GOT3 (cell line): Measurements from ENCODE around the gene DUSP6.

Source experiments
- DNase-seq: peaks from one replicate; lab custom pipeline; 2025; ENCODE audit warnings: mixed read lengths; lab: John Stamatoyannopoulos, UW

DUSP6 gene

DNA sequence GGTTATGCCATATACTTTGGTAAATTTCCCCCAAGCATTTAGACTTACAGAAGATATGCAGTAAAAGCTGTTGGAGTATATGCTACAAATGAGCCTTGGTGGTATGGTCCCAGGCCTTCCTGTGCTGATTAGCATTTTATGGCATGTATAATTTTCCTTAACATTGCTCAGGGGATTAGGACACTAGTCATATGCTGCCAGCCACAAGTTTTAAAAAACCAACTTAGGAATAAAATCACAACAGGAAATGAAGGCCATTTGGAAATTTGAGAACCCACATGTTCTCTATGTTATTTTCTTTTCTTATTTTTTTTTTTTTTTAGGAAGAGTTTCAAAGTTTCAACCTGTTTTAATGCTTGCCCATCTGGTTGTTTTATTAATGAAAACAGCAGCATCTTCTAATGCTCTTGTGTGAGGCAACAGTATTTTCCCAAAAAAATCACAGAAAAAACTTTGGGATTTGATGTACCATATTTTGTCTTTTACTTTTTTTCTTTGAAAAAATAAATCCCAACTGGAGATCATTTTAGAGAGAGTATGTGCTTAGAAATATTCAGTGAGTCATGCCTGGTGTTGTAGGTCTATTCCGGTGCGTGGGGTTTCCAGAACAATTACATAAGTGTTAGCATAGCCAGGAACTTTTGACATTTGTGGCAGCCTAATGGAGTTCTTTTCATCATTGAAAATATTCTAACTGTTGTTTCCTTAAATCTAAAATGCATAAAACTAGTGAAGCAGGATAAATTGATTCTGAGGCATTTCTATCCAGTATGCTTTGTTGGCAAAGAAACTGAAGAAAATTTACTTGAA, 21.7 kb upstream of the DUSP6 start:
- no peak for DNase-seq

DNA sequence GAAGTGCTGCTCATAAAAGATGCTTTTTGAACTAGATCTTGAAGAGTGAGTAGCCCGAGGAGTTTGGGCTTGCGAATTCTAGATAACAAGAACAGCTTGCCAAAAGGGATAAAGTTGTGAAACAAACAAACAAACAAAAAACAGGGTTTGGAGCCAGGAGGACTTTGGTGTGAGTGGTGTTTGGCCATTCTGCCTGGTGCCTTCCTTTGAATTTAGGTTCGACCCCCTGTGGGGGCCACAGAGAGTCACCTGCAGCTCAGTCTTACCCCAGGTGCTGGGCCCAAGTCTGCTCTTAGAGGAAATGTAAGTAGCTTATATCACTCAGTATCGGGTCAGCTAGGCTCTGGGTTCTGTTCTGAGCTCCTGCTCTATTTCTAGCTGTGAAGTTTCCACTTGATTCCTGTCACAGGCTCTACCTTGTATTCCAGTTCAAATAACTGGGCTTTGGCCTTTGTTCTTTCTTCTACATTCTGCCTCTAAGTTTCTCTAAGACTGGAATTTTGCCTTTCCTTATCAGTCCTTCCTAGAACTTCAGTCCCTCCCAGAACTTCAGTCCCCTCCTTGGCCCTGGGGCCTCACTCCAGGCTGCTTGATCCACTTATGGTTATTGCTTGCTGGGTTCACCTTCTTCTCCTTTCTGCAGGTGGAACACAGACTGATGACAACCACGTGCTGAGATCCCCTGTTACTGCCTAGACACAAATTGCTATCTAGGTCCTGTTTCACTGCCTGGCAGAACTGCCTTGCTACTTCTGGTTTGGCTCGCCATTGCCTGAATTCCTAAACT, 20.5 kb upstream of the DUSP6 start:
- no peak for DNase-seq

DNA sequence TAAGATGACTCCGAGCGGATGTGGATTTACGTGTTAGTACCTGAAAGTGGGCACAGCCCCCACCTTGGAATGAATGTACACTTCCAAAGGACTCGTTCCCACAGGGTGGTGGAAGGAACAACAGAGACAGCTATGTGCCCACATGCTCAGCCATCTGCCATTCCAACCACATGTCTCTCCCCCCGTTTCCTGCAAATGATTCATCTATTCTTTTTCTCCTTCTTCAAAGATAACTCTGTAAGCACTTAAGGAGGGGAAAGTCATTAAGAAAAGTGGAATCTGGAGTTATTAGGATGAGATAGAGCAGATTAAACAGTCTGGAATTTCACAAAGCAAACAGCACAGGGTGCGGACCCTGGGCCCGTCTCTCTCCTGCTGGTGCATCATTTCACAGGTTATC, 18.5 kb upstream of the DUSP6 start:
- DNase-seq = no peak

GRCh38 chr12:89370421-89370831, 18.1 kb upstream of the DUSP6 start:
- DNase-seq = no peak

- DNase-seq = no peak
Measured at GRCh38 chr12:89369166-89369565, 16.9 kb upstream of the DUSP6 start.

GRCh38 chr12:89368391-89368790, 16.1 kb upstream of the DUSP6 start:
- DNase-seq = no peak

DNA sequence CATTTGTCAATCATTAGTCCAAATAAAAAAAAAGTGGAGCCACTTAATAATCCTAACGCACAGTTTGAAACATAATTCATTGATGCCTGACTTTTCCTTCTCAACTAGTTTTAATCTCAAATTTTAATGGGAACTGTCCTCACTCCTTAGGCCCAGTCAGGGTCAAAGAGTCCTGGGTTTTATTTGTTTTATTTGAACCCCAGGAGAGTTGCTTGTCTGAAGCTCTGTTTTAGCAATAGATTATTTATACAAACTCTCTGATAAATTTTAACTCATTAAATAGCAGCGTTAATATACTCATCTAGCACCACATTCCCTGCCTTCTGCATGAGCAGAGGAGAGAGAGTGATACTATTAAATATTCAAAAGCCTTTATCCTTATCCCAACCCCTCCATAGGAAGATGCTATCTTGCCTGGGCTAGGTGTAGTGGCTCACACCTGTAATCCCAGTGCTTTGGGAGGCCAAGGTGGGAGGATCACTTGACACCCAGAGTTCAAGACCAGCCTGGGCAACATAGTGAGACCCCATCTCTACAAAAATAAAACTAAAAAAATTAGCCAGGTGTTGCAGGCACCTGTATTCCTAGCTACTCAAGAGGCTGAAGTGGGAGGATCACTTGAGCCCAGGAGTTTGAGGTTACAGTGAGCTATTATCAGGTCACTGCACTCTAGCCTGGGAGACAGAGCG, 14.5 kb upstream of the DUSP6 start:
- no peak for DNase-seq

GRCh38 chr12:89364631-89365030, 12.3 kb upstream of the DUSP6 start:
- DNase-seq = no peak

- no peak for DNase-seq
Measured at GRCh38 chr12:89364058-89364457, 11.8 kb upstream of the DUSP6 start.

DNA sequence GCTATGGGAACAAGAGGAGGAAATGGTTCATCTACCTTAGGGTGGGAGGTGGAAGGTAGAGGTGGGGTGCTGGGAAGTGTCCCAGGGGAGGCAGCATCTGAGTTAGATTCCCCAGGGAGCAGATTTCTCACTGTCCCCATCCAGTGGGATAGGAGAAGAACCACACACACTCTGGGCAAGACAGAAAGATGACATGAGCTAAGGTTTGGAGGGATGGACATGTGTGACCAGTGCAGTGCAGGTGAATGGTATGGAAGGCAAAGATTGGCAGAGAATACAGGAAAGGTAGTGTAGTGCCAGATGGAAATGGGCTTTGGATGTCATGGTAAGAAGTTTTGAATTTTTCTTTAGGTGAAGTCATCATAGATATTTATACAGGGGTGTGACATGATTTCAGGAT, 11.3 kb upstream of the DUSP6 start:
- no peak for DNase-seq

- DNase-seq = no peak
Measured at GRCh38 chr12:89363084-89363483, 10.8 kb upstream of the DUSP6 start.

- no peak for DNase-seq
Measured at GRCh38 chr12:89359615-89360014, 7.3 kb upstream of the DUSP6 start.

DNA sequence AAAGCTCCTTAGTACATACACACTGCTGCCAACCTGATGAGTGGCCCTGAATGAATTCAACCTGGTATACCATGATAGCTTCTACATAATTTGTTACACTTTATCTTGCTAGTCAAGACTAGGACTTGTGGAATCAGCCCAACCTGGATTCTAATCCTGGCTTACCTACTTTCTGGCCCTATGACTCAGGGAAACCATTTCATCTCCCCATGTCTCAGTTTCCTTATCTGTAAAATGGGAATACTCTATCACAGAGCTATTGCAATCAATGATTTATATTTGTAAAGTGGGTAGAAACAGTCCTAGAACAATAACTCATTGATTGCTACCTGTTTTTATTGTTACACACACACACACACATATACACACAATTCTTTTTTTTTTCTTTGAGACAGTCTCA, 6.5 kb upstream of the DUSP6 start:
- no peak for DNase-seq

- no peak for DNase-seq
Measured at GRCh38 chr12:89357297-89357730, 5.0 kb upstream of the DUSP6 start.

DNA sequence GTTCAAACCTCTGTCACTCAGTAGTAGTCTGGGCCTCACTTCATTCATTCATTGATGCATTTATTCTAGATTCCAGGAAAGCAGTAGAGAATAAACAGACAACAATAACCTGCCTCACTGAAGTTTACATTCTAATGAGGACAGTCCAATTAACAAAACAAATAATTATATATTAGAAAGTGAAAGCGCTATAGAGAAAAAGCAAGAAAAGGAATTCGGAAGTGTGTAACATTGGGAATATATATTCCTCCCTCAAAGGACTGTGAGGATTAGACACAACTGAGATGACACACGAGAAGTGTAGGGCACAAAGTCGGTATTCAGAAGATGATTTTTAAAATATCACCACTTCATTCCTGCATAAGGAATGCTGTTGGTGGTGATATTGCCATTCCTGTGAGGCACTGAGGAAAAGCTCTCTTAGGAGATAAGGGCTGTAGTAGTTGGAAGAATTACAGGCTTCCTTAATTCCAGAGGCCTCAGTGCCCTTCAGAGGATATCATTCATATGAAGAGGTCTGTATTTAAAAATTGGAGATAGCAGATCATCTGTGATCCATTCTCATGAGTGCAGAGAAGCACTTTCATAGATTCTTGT, 3.9 kb upstream of the DUSP6 start:
- DNase-seq = no peak

GRCh38 chr12:89355243-89356068, 3.2 kb upstream of the DUSP6 start:
- no peak for DNase-seq

- DNase-seq = no peak
Measured at GRCh38 chr12:89354612-89355067, 2.3 kb upstream of the DUSP6 start.

DNA sequence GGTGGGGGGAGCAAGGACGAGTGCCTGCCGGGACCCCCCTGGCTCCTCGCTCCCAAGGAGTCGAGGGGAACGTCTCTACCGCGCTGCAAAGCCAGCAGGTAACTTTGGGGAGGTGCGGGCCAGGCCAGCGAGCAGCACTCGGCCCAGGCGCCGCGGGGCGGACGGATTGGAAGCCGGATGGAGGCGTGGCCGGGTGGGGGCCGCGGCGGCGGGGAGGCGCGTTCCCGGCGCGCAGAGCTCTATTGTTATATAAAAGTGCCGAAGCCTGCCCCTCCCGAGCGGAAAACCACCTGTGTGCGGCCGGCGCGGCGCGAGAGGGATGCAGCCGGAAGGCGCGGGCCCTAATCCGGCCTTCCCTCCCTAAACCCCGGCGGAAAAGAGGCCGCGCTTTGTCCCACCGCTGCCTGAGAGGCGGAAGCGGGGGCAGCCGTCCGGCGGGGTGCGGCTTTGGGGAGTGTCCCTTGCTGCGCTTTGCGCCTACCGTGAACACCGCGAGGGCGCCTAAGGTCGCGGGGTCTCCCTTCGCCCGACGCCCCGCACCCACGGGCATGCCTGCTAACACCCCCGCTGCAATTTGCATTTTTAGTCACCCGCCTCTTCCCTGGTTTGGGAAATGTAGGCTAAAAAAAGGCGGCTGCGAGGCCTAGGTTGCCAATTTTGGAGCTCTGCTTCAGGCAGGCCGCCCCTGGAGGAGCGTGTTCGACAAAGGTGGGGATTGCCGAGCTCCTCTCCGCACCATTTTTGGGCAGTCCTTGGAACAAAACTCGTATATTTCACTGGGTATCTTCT, 1.7 kb upstream of the DUSP6 start:
- DNase-seq = peak; percentile 63

DNA sequence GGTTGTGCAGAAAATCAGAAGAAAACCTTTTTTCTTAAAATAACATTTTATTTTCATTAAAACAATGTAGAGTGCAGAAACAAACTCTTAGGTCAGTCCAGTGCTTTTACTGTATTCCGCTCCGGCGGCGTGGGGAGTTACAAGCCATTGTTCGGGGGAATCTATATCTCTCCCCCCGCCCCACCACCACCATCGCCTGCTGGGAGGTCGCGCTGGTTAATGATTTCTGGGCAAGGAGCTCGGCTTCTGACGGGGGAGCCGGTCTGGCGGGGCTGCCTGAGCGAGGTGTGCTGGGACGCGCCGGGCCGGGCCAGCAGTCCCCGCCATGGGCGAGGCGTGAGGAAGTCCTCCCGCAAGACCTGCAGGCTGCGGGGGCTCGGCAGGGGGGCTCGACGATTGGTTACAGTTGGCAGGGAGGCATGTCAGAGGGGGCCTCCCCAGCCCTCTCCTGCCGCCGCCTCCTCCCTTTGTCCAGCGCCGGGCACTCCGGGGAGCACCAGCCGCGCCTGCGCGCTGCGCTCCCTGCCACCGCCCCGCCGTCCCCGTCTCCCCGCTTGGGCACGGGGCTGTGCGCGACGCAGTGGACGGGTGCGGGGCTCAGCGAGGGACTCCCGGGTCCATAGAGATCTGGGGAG, 1.0 kb upstream of the DUSP6 start:
- DNase-seq = no peak

DNA sequence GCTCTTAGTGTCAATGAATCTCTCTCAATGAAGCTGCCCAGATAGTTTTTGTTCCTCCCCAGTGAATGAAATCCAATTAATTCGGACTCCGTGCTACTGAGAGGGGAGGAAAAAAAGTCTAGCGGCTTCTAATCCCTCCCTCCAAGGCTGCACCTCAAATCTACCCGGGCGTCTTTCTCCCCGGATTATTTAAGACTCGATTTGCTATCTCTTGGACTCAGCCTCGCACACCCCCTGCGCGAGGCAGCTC, 134 bp downstream of the DUSP6 start:
- DNase-seq = no peak
